Upper lobe of right lung (tissue), 1 donor: ENCODE data around the gene KCTD13. TPM values are rescaled to one million over a fixed set of nuclear protein-coding genes. Genes with fewer than 3 reads are reported as not detected.

Experiments
- ATAC-seq: fragments of 200-7000 bp; cut with Tn5 transposase; one replicate; pipeline ENCODE4 v1.9.1; 2020; ENCODE audit warnings: mild to moderate bottlenecking, moderate library complexity
- DNase-seq: peaks from one replicate; pipeline ENCODE4 v3.0.0-alpha.2; 2020
- H3K27ac ChIP-seq: fragments of 200-600 bp; one replicate; pipeline ENCODE4 v1.8.0; 2022
- H3K27me3 ChIP-seq: fragments of 200-600 bp; one replicate; pipeline ENCODE4 v1.8.0; 2022; ENCODE audit warnings: mild to moderate bottlenecking
- H3K36me3 ChIP-seq: fragments of 200-600 bp; one replicate; pipeline ENCODE4 v1.8.0; 2022
- H3K4me1 ChIP-seq: fragments of 200-600 bp; one replicate; pipeline ENCODE4 v1.8.0; 2022
- H3K4me3 ChIP-seq: fragments of 200-600 bp; one replicate; pipeline ENCODE4 v1.8.0; 2022; ENCODE audit warnings: mild to moderate bottlenecking
- H3K9me3 ChIP-seq: fragments of 200-600 bp; one replicate; pipeline ENCODE4 v1.8.0; 2022
- CTCF ChIP-seq: fragments of 200-600 bp; IDR thresholded peaks from one replicate; pipeline ENCODE4 v1.8.0; 2022; ENCODE audit warnings: antibody characterized with exemption
- intact Hi-C: fragments of 100-400 bp; cut with DNase I; formaldehyde crosslinking; loops from one replicate; pipeline ENCODE4 v1.11.0; 2022
- total RNA-seq: library from RNA; stranded (reverse); fragmentation: NEBNext Ultra II Directional; extraction: Animal tissue kit (Norgen Biotek cat#: 25700); gene quantifications from one replicate; pipeline ENCODE4 v1.2.1, GENCODE V29; 2021
- donor health status: DM: no; HTN: yes; CAD: no; lungs with severe emphysema.

The KCTD13 gene
- total RNA-seq, 1 donor from 2014 or later: 23.5 TPM

- H3K9me3 ChIP-seq: no peaks in the 10 kb centered on the region
- H3K4me3 ChIP-seq: no peak overlapping the region
- no peak for DNase-seq
- no peak overlapping the region for H3K27ac ChIP-seq
- H3K27me3 ChIP-seq: no peaks in the 10 kb centered on the region
- H3K4me1 ChIP-seq: no peaks in the 10 kb centered on the region
- H3K36me3 ChIP-seq: no peaks in the 10 kb centered on the region
- TF ChIP-seq CTCF: no peak
- intact Hi-C loops: no loop called here
- no peak for ATAC-seq
Observed at GRCh38 chr16:29907973-29908372, 18.1 kb downstream of the KCTD13 start.

GRCh38 chr16:29906520-29907244 lies 19.3 kb downstream of the KCTD13 start:
- Histone ChIP-seq H3K27me3 (no peaks in the 10 kb centered on the region), H3K9me3 (no peaks in the 10 kb centered on the region), H3K36me3 (no peaks in the 10 kb centered on the region), H3K4me3 (no peak overlapping the region), H3K27ac (no peak overlapping the region), H3K4me1 (no peaks in the 10 kb centered on the region)
- intact Hi-C loops: no loop called here
- ATAC-seq (no peak), DNase-seq (no peak)
- TF ChIP-seq CTCF: no peak

GRCh38 chr16:29905668-29906067 lies 20.4 kb downstream of the KCTD13 start:
- H3K9me3 ChIP-seq: no peaks in the 10 kb centered on the region
- H3K4me3 ChIP-seq: no peak overlapping the region
- no peak overlapping the region for H3K27ac ChIP-seq
- DNase-seq (no peak), ATAC-seq (no peak)
- TF ChIP-seq CTCF: no peak
- H3K36me3 ChIP-seq: no peaks in the 10 kb centered on the region
- no peaks in the 10 kb centered on the region for H3K27me3 ChIP-seq
- no peaks in the 10 kb centered on the region for H3K4me1 ChIP-seq
- intact Hi-C loops: no loop called here

- intact Hi-C loops: no loop called here
- no peak overlapping the region for H3K27ac ChIP-seq
- H3K4me3 ChIP-seq: no peak overlapping the region
- H3K4me1 ChIP-seq: no peaks in the 10 kb centered on the region
- DNase-seq (no peak), ATAC-seq (no peak)
- H3K9me3 ChIP-seq: no peaks in the 10 kb centered on the region
- no peak for TF ChIP-seq CTCF
- no peaks in the 10 kb centered on the region for H3K36me3 ChIP-seq
- no peaks in the 10 kb centered on the region for H3K27me3 ChIP-seq
Observed at GRCh38 chr16:29904947-29905346, 21.1 kb downstream of the KCTD13 start.

- no peak overlapping the region for H3K4me3 ChIP-seq
- ATAC-seq: no peak
- no peaks in the 10 kb centered on the region for H3K9me3 ChIP-seq
- no peaks in the 10 kb centered on the region for H3K4me1 ChIP-seq
- H3K36me3 ChIP-seq: no peaks in the 10 kb centered on the region
- intact Hi-C loops: no loop called here
- no peak for TF ChIP-seq CTCF
- H3K27ac ChIP-seq: no peak overlapping the region
- DNase-seq: no peak
- no peaks in the 10 kb centered on the region for H3K27me3 ChIP-seq
Observed at GRCh38 chr16:29903590-29903989, 22.4 kb downstream of the KCTD13 start.

- DNase-seq (no peak), ATAC-seq (no peak)
- TF ChIP-seq CTCF: no peak
- intact Hi-C loops: no loop called here
- H3K36me3 ChIP-seq: no peaks in the 10 kb centered on the region
- no peaks in the 10 kb centered on the region for H3K9me3 ChIP-seq
- H3K27ac ChIP-seq: no peak overlapping the region
- H3K4me3 ChIP-seq: no peak overlapping the region
- H3K27me3 ChIP-seq: peaks cover 18% of the 10 kb centered on the region
- H3K4me1 ChIP-seq: no peaks in the 10 kb centered on the region
Observed at GRCh38 chr16:29901607-29901945, 24.4 kb downstream of the KCTD13 start.
